ENCODE results near the gene THEMIS2. TPM values are rescaled to one million over a fixed set of nuclear protein-coding genes. Genes with fewer than 3 reads are reported as not detected.
A peak's percentile ranks its signal among the peaks of the same experiment; 100 is the strongest.

The THEMIS2 gene
- polyA plus RNA-seq, 1 donor (not counting 4 experiments of a cell fraction or from before 2014, with no cell fraction given): 1.3 TPM

DNA sequence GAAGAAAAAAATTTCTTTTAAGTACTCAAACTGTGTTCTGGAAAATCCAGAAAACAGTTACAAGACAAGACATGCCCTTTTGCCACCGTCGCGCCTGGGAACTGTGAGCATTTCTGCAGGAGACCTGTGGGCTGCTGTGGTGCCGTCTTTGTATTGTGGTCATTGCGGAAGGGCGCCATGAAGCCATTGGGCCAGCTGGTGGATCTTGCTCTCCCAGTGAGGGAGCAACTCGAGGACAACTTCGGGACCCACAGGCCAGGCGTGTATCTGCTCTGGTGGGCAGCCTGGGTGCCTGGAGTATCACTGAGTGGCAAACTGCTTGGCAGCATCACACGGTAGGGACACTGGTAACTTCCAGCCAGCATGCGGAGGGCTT, 3.8 kb upstream of the THEMIS2 start:
- peak overlapping the region; percentile 22 for H2AFZ ChIP-seq (ENCODE audit: control insufficient read depth, low read length)
- peaks cover 10% of the 10 kb centered on the region for H3K27me3 ChIP-seq (ENCODE audit: control insufficient read depth, extremely low read depth, insufficient read depth, low read length)
- no peaks in the 10 kb centered on the region for H3K9me1 ChIP-seq (ENCODE audit: control insufficient read depth, extremely low read depth, insufficient read depth, low read length)
- DNase-seq (ENCODE audit: low read depth, low spot score) (no peak), FAIRE-seq (no peak)
- dilution Hi-C loops (cut with MboI; ENCODE audit: extremely low pct_ligation_motif_present, low sequenced_read_pairs): no loop called here
- H3K79me2 ChIP-seq (ENCODE audit: control insufficient read depth, insufficient read depth, low read length): no peaks in the 10 kb centered on the region
- H3K9ac ChIP-seq (ENCODE audit: control insufficient read depth, extremely low read depth, insufficient read depth, low read length): no peak overlapping the region
- peaks cover 24% of the 10 kb centered on the region for H3K4me1 ChIP-seq (ENCODE audit: control insufficient read depth, extremely low read depth, insufficient read depth, low read length)
- no peak overlapping the region for H3K27ac ChIP-seq (ENCODE audit: control insufficient read depth, insufficient read depth, low read length)
- no peak overlapping the region for H3K4me3 ChIP-seq (ENCODE audit: control insufficient read depth in 2 of 3, extremely low read depth in 1 of 3, insufficient read depth in 2 of 3, low read depth in 1 of 3, low read length in 3 of 3)
- TF ChIP-seq EZH2 (IDR thresholded peaks at IDR 0.05; ENCODE audit: low read length): no peak
- TF ChIP-seq, protein P1, sequence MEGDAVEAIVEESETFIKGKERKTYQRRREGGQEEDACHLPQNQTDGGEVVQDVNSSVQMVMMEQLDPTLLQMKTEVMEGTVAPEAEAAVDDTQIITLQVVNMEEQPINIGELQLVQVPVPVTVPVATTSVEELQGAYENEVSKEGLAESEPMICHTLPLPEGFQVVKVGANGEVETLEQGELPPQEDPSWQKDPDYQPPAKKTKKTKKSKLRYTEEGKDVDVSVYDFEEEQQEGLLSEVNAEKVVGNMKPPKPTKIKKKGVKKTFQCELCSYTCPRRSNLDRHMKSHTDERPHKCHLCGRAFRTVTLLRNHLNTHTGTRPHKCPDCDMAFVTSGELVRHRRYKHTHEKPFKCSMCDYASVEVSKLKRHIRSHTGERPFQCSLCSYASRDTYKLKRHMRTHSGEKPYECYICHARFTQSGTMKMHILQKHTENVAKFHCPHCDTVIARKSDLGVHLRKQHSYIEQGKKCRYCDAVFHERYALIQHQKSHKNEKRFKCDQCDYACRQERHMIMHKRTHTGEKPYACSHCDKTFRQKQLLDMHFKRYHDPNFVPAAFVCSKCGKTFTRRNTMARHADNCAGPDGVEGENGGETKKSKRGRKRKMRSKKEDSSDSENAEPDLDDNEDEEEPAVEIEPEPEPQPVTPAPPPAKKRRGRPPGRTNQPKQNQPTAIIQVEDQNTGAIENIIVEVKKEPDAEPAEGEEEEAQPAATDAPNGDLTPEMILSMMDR (optimal IDR thresholded peaks at IDR 0.05 in 1 of 3, IDR thresholded peaks at IDR 0.05 in 1 of 3, conservative IDR thresholded peaks at IDR 0.05 in 1 of 3; ENCODE audit: extremely low read depth in 1 of 3, insufficient read depth in 2 of 3, low read length in 3 of 3): no peak
- no peak overlapping the region for H3K4me2 ChIP-seq (ENCODE audit: control insufficient read depth, extremely low read depth, insufficient read depth, low read depth, low read length)
- H4K20me1 ChIP-seq (ENCODE audit: control insufficient read depth, extremely low read depth, insufficient read depth, low read length): no peaks in the 10 kb centered on the region
- H3K9me3 ChIP-seq (ENCODE audit: control insufficient read depth, low read depth, low read length): no peaks in the 10 kb centered on the region
- no peaks in the 10 kb centered on the region for H3K36me3 ChIP-seq (ENCODE audit: control insufficient read depth in 2 of 2, extremely low read depth in 1 of 2, insufficient read depth in 2 of 2, low read length in 2 of 2)

DNA sequence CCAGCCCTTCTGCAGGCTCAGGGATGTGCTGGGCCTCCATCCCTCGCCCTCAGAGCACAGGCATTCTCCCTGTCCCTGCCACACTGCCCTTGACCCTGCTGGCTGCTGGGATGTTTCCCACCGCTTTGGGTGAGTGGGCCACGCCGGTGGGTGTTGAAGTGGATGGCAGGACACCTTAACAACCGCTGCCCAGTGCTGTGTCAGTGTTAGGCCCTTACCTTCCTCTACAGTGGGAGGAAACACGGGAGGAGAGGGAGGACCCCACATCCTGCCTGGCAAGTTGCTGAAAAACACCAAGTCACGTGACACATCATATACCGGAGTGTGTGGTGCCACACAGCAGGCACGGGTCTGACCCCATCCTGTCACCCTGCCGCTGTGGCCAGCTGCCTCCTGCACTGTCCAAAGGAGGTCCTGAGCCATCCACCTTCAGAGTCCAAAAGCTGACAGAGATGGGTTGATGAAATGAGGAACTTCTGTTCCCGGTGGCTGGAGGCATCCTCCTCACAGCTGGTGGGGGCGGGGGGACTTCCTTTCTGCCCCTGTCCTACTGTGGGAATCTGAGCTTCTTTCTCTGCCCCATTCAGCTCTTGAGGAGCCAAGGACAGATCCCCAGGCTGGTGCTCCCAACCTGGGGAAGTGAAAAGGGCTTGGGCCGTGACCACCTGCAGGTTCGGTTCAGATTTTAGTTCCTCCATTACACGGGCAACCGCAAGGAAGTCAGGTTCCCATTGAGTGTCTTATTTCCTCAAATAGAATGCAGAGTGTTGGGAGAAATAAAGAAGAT, 3.2 kb upstream of the THEMIS2 start:
- no peak for FAIRE-seq
- H3K4me3 ChIP-seq (ENCODE audit: control insufficient read depth in 2 of 3, extremely low read depth in 1 of 3, insufficient read depth in 2 of 3, low read depth in 1 of 3, low read length in 3 of 3): no peak overlapping the region

More for the DNA sequence above, 3.2 kb upstream of the THEMIS2 start:
- Histone ChIP-seq H3K36me3 (ENCODE audit: control insufficient read depth in 2 of 2, extremely low read depth in 1 of 2, insufficient read depth in 2 of 2, low read length in 2 of 2) (no peaks in the 10 kb centered on the region), H3K79me2 (ENCODE audit: control insufficient read depth, insufficient read depth, low read length) (no peaks in the 10 kb centered on the region), H3K4me2 (ENCODE audit: control insufficient read depth, extremely low read depth, insufficient read depth, low read depth, low read length) (no peak overlapping the region), H4K20me1 (ENCODE audit: control insufficient read depth, extremely low read depth, insufficient read depth, low read length) (no peaks in the 10 kb centered on the region), H3K27me3 (ENCODE audit: control insufficient read depth, extremely low read depth, insufficient read depth, low read length) (peaks cover 12% of the 10 kb centered on the region), H3K9me3 (ENCODE audit: control insufficient read depth, low read depth, low read length) (no peaks in the 10 kb centered on the region), H2AFZ (ENCODE audit: control insufficient read depth, low read length) (peak overlapping the region; percentile 22), H3K9me1 (ENCODE audit: control insufficient read depth, extremely low read depth, insufficient read depth, low read length) (no peaks in the 10 kb centered on the region), H3K4me1 (ENCODE audit: control insufficient read depth, extremely low read depth, insufficient read depth, low read length) (peaks cover 21% of the 10 kb centered on the region), H3K27ac (ENCODE audit: control insufficient read depth, insufficient read depth, low read length) (no peak overlapping the region), H3K9ac (ENCODE audit: control insufficient read depth, extremely low read depth, insufficient read depth, low read length) (no peak overlapping the region)
- TF ChIP-seq EZH2 (IDR thresholded peaks at IDR 0.05; ENCODE audit: low read length): no peak
- TF ChIP-seq, protein P1 (optimal IDR thresholded peaks at IDR 0.05 in 1 of 3, IDR thresholded peaks at IDR 0.05 in 1 of 3, conservative IDR thresholded peaks at IDR 0.05 in 1 of 3; ENCODE audit: extremely low read depth in 1 of 3, insufficient read depth in 2 of 3, low read length in 3 of 3): no peak
- DNase-seq (ENCODE audit: low read depth, low spot score): no peak
- dilution Hi-C loops (cut with MboI; ENCODE audit: extremely low pct_ligation_motif_present, low sequenced_read_pairs): no loop called here
